GM12878 (cell line): Measurements from ENCODE around the gene ARHGAP26. TPM values are rescaled to one million over a fixed set of nuclear protein-coding genes. Genes with fewer than 3 reads are reported as not detected.

ENCODE experiments used
- ATAC-seq: fragments of 200-7000 bp; cut with Tn5 transposase; 3 replicates; pipeline ENCODE4 v1.9.1; 2020; ENCODE audit warnings: mild to moderate bottlenecking, moderate library complexity
- BruUV-seq: library from RNA; stranded (reverse); fragments of 400-500 nt; replicated peaks from 2 replicates; lab custom pipeline; 2021; lab: Mats Ljungman, UMichigan
- CTCF ChIA-PET: fragments of 300-600 bp; sonication (Branson Sonifier 250); formaldehyde crosslinking; extraction: SDS; loops from one replicate; lab custom pipeline; 2021; ENCODE audit warnings: inconsistent platforms; lab: Yijun Ruan, JAX
- POLR2A ChIA-PET: fragments of 350-600 bp; formaldehyde crosslinking; extraction: SDS; loops from one replicate; lab custom pipeline; 2021; ENCODE audit warnings: inconsistent platforms; lab: Charles Lee
- RAD21 ChIA-PET: fragments of 300-600 bp; sonication (Branson Sonifier 250); formaldehyde crosslinking; loops from one replicate; lab custom pipeline; 2023; ENCODE audit warnings: antibody characterized with exemption; ENCODE audit not compliant: unreplicated experiment; lab: Charles Lee
- SMC1A ChIA-PET: fragments of 300-600 bp; sonication (Branson Sonifier 250); formaldehyde crosslinking; loops from one replicate; lab custom pipeline; 2023; ENCODE audit not compliant: unreplicated experiment, uncharacterized antibody; lab: Charles Lee
- DNase-seq: peaks from one replicate; pipeline ENCODE4 v3.0.0-alpha.2; 2011; ENCODE audit warnings: low read depth, low spot score
- FAIRE-seq: peaks from 3 replicates; lab custom pipeline; 2011; peaks lifted over from hg19 to GRCh38; lab: Jason Lieb, UNC
- H2AFZ ChIP-seq: 2 replicates; pipeline ENCODE4 v1.6.0; 2011; ENCODE audit warnings: low read depth, low read length, control low read depth; ENCODE audit not compliant: control insufficient read depth
- H3K27ac ChIP-seq: 2 replicates; pipeline ENCODE4 v1.5.1; 2011; ENCODE audit warnings: control low read depth; ENCODE audit not compliant: control insufficient read depth, insufficient read depth
- H3K27me3 ChIP-seq, 2 experiments: replicated peaks in 1 of 2; 2 replicates each; pipeline versions ENCODE4 v1.6.0 to v1.6.1; 2011; ENCODE audit warnings: low read length in 1 of 2; ENCODE audit not compliant: control insufficient read depth in 2 of 2, insufficient read depth in 2 of 2
- H3K36me3 ChIP-seq, 2 experiments: 2 replicates each; pipeline ENCODE4 v1.5.1; 2011; ENCODE audit warnings: low read length in 1 of 2; ENCODE audit not compliant: control insufficient read depth in 2 of 2, insufficient read depth in 2 of 2
- H3K4me1 ChIP-seq: 2 replicates; pipeline ENCODE4 v1.6.1; 2011; ENCODE audit warnings: mild to moderate bottlenecking, low read length, moderate library complexity, mixed read lengths; ENCODE audit not compliant: control insufficient read depth, insufficient read depth
- H3K4me2 ChIP-seq: 2 replicates; pipeline ENCODE4 v1.6.0; 2011; ENCODE audit warnings: control low read depth; ENCODE audit not compliant: control insufficient read depth, insufficient read depth
- H3K4me3 ChIP-seq: fragments of 200-600 bp; sonication (generic); 2 replicates; pipeline ENCODE4 v1.5.1; 2016
- H3K79me2 ChIP-seq: 2 replicates; pipeline ENCODE4 v1.6.0; 2011; ENCODE audit warnings: low read length; ENCODE audit not compliant: control insufficient read depth, insufficient read depth
- H3K9ac ChIP-seq: 2 replicates; pipeline ENCODE4 v1.8.0; 2011; ENCODE audit warnings: low read length, control low read depth, mixed read lengths; ENCODE audit not compliant: control insufficient read depth, insufficient read depth
- H3K9me3 ChIP-seq: replicated peaks from 3 replicates; pipeline ENCODE4 v1.5.1; 2011; ENCODE audit warnings: mild to moderate bottlenecking, low read length; ENCODE audit not compliant: control insufficient read depth, insufficient read depth
- H4K20me1 ChIP-seq: 2 replicates; pipeline ENCODE4 v1.6.0; 2011; ENCODE audit not compliant: control insufficient read depth, insufficient read depth
- FOS ChIP-seq: IDR thresholded peaks from 3 replicates; pipeline ENCODE4 v1.6.1; 2011; ENCODE audit warnings: borderline replicate concordance; ENCODE audit not compliant: insufficient read length; ENCODE audit errors: extremely low read depth
- MYB ChIP-seq: fragments of 150-350 bp; IDR thresholded peaks from 2 replicates; pipeline ENCODE4 v1.6.1; 2014; ENCODE audit warnings: mild to moderate bottlenecking, low read depth, low read length, borderline replicate concordance
- NFYA ChIP-seq: IDR thresholded peaks from 2 replicates; pipeline ENCODE4 v1.6.1; 2011; ENCODE audit warnings: low read depth, mild to moderate bottlenecking, low read length, improper control_type of control experiment, borderline replicate concordance
- RCOR1 ChIP-seq: conservative IDR thresholded peaks from 2 replicates; pipeline ENCODE4 v1.6.1; 2012; ENCODE audit warnings: low read depth, low read length, improper control_type of control experiment
- WGBS: methylation state at CpG from one replicate; pipeline ENCODE4 v1.1.6; 2016; ENCODE audit warnings: low lambda C conversion rate; ENCODE audit not compliant: insufficient replicate concordance, insufficient coverage; ENCODE audit errors: missing lambda C conversion rate; 5-methylcytosine and 5-hydroxymethylcytosine counted together
- in situ Hi-C: fragments of 300-500 bp; cut with MboI; formaldehyde crosslinking; loops from 9 replicates; pipeline ENCODE4 v1.14.3; 2018; ENCODE audit warnings: mixed read lengths
- intact Hi-C: fragments of 100-400 bp; cut with micrococcal nuclease; formaldehyde crosslinking; loops from one replicate; pipeline ENCODE4 v1.14.2; 2022; ENCODE audit not compliant: unreplicated experiment
- polyA plus RNA-seq, 11 experiments: library from polyadenylated mRNA; depleted of rRNA in 4 of 11; unstranded in 6 of 11; stranded (reverse) in 5 of 11; fragments of >200 nt; fragmentation: Nextera tagmentation in 4 of 11; fragmentation: Illumina TruSeq in 1 of 11; extraction: Ambion mirVana in 4 of 11; extraction: Trizol in 1 of 11; gene quantifications; 1 replicate in 1 of 11; 2 replicates in 10 of 11; pipeline versions ENCODE4 v1.2.1 to v1.2.3, GENCODE V29; 2011 to 2016; ENCODE audit warnings: inconsistent platforms in 2 of 11, missing spikeins in 2 of 11, low read depth in 1 of 11
- total RNA-seq, 4 experiments: library from RNA; depleted of rRNA in 3 of 4; stranded (reverse); fragments of >200 nt in 3 of 4; fragmentation: Illumina TruSeq in 1 of 4; extraction: Trizol in 1 of 4; gene quantifications; 2 replicates each; pipeline versions ENCODE4 v1.2.1 to v1.2.3, GENCODE V29; 2013 to 2021
- TF ChIP-seq, protein P1 (sequence below): fragments of 450-650 bp; IDR thresholded peaks from 2 replicates; pipeline ENCODE4 v1.6.1; 2016; ENCODE audit warnings: mild to moderate bottlenecking
- TF ChIP-seq, protein P2 (sequence below): fragments of 450-650 bp; IDR thresholded peaks from 2 replicates; pipeline ENCODE4 v1.6.1; 2017; ENCODE audit warnings: low read depth, mild to moderate bottlenecking, moderate library complexity
- TF ChIP-seq, protein P3 (sequence below): fragments of 450-650 bp; IDR thresholded peaks from 2 replicates; pipeline ENCODE4 v1.6.1; 2016; ENCODE audit warnings: mild to moderate bottlenecking
- TF ChIP-seq, protein P4 (sequence below): IDR thresholded peaks from 2 replicates; pipeline ENCODE4 v1.6.1; 2011; ENCODE audit warnings: borderline replicate concordance, low read depth, mild to moderate bottlenecking, moderate library complexity, low read length; ENCODE audit not compliant: insufficient read depth, poor library complexity, severe bottlenecking
- TF ChIP-seq, protein P5 (sequence below): IDR thresholded peaks from 2 replicates; pipeline ENCODE4 v1.6.1; 2011; ENCODE audit warnings: low read depth, low read length, improper control_type of control experiment, borderline replicate concordance

The ARHGAP26 gene
- total and polyA plus RNA-seq, 10 of the 15 experiments (the other 5 are each of a cell fraction or from before 2014, with no cell fraction given) = 9.4 to 41.5 (median 19.3) TPM

DNA sequence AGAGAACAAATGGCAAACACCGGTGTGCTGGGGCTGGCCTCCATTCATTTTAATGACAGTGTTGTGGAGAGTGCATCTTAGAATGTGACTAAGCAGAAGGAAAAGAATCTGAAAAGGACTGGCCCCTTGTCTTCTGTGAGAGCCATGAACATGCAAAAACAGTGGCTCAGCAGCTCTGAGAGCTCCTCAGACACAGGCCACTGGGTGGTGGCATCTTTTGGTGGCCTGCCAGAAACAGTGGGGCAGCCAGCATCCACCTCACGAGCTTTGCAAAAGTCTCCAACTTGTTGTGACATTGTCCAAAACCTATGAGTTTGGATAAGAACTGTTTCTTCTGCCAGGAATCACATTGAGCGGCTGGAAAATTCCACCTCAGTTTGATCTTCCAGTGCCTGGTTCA, 399.9 kb downstream of the ARHGAP26 start (continued):
- TF ChIP-seq, protein P1, sequence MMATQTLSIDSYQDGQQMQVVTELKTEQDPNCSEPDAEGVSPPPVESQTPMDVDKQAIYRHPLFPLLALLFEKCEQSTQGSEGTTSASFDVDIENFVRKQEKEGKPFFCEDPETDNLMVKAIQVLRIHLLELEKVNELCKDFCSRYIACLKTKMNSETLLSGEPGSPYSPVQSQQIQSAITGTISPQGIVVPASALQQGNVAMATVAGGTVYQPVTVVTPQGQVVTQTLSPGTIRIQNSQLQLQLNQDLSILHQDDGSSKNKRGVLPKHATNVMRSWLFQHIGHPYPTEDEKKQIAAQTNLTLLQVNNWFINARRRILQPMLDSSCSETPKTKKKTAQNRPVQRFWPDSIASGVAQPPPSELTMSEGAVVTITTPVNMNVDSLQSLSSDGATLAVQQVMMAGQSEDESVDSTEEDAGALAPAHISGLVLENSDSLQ = no peak
- no peak for TF ChIP-seq NFYA
- TF ChIP-seq, protein P2, sequence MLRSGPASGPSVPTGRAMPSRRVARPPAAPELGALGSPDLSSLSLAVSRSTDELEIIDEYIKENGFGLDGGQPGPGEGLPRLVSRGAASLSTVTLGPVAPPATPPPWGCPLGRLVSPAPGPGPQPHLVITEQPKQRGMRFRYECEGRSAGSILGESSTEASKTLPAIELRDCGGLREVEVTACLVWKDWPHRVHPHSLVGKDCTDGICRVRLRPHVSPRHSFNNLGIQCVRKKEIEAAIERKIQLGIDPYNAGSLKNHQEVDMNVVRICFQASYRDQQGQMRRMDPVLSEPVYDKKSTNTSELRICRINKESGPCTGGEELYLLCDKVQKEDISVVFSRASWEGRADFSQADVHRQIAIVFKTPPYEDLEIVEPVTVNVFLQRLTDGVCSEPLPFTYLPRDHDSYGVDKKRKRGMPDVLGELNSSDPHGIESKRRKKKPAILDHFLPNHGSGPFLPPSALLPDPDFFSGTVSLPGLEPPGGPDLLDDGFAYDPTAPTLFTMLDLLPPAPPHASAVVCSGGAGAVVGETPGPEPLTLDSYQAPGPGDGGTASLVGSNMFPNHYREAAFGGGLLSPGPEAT = no peak

DNA sequence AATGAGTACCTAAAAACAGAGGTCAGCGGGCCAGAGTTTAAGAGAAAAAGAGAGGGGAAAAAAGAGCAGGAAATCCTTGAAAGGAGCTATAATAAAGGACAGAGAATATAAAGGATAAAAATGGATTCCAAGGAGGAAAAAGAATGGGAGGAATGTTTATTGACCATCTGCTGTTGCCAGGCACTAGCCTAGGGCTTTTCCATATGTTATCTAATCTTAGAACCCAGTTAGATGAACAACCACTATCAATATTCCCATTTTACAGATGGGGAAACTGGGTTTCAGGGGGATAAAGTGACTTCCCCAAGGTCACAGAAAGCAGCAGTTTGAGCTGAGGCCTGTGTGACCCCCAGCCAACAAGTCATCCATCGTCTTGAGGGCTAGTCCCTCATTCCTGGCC, 400.8 kb downstream of the ARHGAP26 start:
- ChIA-PET POLR2A (interaction anchor here (0.8 to 1.6 kb wide), 4 partner anchors 13 to 56 kb away, joined by 3 to 4 read pairs (median 3); no protein-coding TSS in a partner anchor), SMC1A (interaction anchor here (0.9 to 8.7 kb wide), 7 partner anchors 8 to 114 kb away, joined by 3 to 50 read pairs (median 6); no protein-coding TSS in a partner anchor), RAD21 (interaction anchor here (0.7 to 5.8 kb wide), 4 partner anchors 12 to 168 kb away, joined by 3 to 44 read pairs (median 5); no protein-coding TSS in a partner anchor), CTCF (interaction anchor here (2.1 to 4.5 kb wide), 2 partner anchors 11 to 13 kb away, joined by 7 to 20 read pairs; no protein-coding TSS in a partner anchor)
- FAIRE-seq (no peak), ATAC-seq (no peak), DNase-seq (no peak)
- Histone ChIP-seq H4K20me1 (no peaks in the 10 kb centered on the region), H2AFZ (no peak overlapping the region), H3K36me3 (no peaks in the 10 kb centered on the region; a peak in 2 of 4 replicates), H3K27ac (no peak overlapping the region), H3K4me1 (no peaks in the 10 kb centered on the region), H3K9me3 (no peaks in the 10 kb centered on the region), H3K79me2 (no peaks in the 10 kb centered on the region), H3K9ac (no peak overlapping the region), H3K27me3 (no peaks in the 10 kb centered on the region), H3K4me2 (no peak overlapping the region), H3K4me3 (no peak overlapping the region)
- BruUV-seq = no TSS peak
- in situ Hi-C loops (no loop called here), intact Hi-C loops (no loop called here)
- 60% methylated on average over 2 of the region's 2 CpGs for WGBS
- no peak for TF ChIP-seq RCOR1
- no peak for TF ChIP-seq FOS
- TF ChIP-seq, protein P3, sequence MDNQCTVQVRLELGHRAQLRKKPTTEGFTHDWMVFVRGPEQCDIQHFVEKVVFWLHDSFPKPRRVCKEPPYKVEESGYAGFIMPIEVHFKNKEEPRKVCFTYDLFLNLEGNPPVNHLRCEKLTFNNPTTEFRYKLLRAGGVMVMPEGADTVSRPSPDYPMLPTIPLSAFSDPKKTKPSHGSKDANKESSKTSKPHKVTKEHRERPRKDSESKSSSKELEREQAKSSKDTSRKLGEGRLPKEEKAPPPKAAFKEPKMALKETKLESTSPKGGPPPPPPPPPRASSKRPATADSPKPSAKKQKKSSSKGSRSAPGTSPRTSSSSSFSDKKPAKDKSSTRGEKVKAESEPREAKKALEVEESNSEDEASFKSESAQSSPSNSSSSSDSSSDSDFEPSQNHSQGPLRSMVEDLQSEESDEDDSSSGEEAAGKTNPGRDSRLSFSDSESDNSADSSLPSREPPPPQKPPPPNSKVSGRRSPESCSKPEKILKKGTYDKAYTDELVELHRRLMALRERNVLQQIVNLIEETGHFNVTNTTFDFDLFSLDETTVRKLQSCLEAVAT = no peak
- TF ChIP-seq, protein P4, sequence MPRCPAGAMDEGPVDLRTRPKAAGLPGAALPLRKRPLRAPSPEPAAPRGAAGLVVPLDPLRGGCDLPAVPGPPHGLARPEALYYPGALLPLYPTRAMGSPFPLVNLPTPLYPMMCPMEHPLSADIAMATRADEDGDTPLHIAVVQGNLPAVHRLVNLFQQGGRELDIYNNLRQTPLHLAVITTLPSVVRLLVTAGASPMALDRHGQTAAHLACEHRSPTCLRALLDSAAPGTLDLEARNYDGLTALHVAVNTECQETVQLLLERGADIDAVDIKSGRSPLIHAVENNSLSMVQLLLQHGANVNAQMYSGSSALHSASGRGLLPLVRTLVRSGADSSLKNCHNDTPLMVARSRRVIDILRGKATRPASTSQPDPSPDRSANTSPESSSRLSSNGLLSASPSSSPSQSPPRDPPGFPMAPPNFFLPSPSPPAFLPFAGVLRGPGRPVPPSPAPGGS = no peak
- TF ChIP-seq, protein P5, sequence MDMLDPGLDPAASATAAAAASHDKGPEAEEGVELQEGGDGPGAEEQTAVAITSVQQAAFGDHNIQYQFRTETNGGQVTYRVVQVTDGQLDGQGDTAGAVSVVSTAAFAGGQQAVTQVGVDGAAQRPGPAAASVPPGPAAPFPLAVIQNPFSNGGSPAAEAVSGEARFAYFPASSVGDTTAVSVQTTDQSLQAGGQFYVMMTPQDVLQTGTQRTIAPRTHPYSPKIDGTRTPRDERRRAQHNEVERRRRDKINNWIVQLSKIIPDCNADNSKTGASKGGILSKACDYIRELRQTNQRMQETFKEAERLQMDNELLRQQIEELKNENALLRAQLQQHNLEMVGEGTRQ = no peak
- TF ChIP-seq MYB = no peak
